Gastrocnemius medialis (tissue), 4 donors: ENCODE results near the gene DOC2B. TPM values are rescaled to one million over a fixed set of nuclear protein-coding genes. Genes with fewer than 3 reads are reported as not detected.

Experiments
- ATAC-seq, 2 donors: fragments of 150-250 bp; one replicate each; pipeline ENCODE4 v1.9.1; 2016
- DNase-seq, 2 donors: peaks; one replicate each; pipeline ENCODE4 v3.0.0-alpha.2; 2019
- H3K27ac ChIP-seq, 4 donors: fragments of 200-600 bp; sonication (generic); 1 replicate in 1 of 4; 2 replicates in 3 of 4; pipeline ENCODE4 v1.5.1; 2016 to 2018; ENCODE audit warnings: mild to moderate bottlenecking in 2 of 4, moderate library complexity in 1 of 4
- H3K27me3 ChIP-seq, 3 donors: fragments of 200-600 bp; sonication (generic) in 2 of 3; 1 replicate in 1 of 3; 2 replicates in 2 of 3; pipeline versions ENCODE4 v1.5.1 to v1.6.0; 2016 to 2019; ENCODE audit warnings: mild to moderate bottlenecking in 1 of 3, moderate library complexity in 1 of 3
- H3K36me3 ChIP-seq, 2 donors: fragments of 200-600 bp; sonication (generic) in 1 of 2; one replicate each; pipeline ENCODE4 v1.5.1; 2017 to 2018
- H3K4me1 ChIP-seq, 2 donors: fragments of 200-600 bp; sonication (generic) in 1 of 2; one replicate each; pipeline ENCODE4 v1.5.1; 2016 to 2017; ENCODE audit warnings: mild to moderate bottlenecking in 2 of 2
- H3K4me3 ChIP-seq, 4 donors: fragments of 200-600 bp; sonication (generic) in 3 of 4; 1 replicate in 1 of 4; 2 replicates in 3 of 4; pipeline ENCODE4 v1.5.1; 2016 to 2019; ENCODE audit warnings: mild to moderate bottlenecking in 2 of 4
- H3K9me3 ChIP-seq, 3 donors: fragments of 200-600 bp; sonication (generic) in 2 of 3; 1 replicate in 1 of 3; 2 replicates in 2 of 3; pipeline ENCODE4 v1.5.1; 2016 to 2019
- POLR2A ChIP-seq, 2 donors: fragments of 450-650 bp; IDR thresholded peaks; one replicate each; pipeline ENCODE4 v1.6.1; 2017; ENCODE audit warnings: antibody characterized with exemption in 2 of 2, mild to moderate bottlenecking in 2 of 2, moderate library complexity in 2 of 2
- in situ Hi-C, 4 donors: fragments of 200-750 bp; cut with MboI; loops; one replicate each; pipeline versions ENCODE4 v1.15.0 to v1.8.0; 2017; ENCODE audit warnings: low sequenced_read_pairs in 4 of 4
- intact Hi-C: fragments of 100-400 bp; cut with DNase I; formaldehyde crosslinking; loops from one replicate; pipeline ENCODE4 v1.15.1; 2023; ENCODE audit warnings: low total_unique reads
- total RNA-seq, 4 donors: library from RNA; depleted of rRNA; stranded (reverse); fragments of >200 nt; gene quantifications; one replicate each; pipeline versions ENCODE4 v1.1.0 to v1.2.3, GENCODE V29; 2016
- TF ChIP-seq, protein P1 (sequence below), 5 experiments: fragments of 450-650 bp in 3 of 5; fragments of 200-600 bp in 2 of 5; sonication (generic) in 2 of 5; IDR thresholded peaks in 4 of 5; conservative IDR thresholded peaks in 1 of 5; 1 replicate in 4 of 5; 2 replicates in 1 of 5; pipeline ENCODE4 v1.5.1; 2016 to 2019; ENCODE audit warnings: antibody characterized with exemption in 5 of 5, mild to moderate bottlenecking in 3 of 5, moderate library complexity in 3 of 5

The DOC2B gene
- total RNA-seq, 4 donors from 2014 or later, result 1.1 to 4.0 (median 3.8) TPM

DNA sequence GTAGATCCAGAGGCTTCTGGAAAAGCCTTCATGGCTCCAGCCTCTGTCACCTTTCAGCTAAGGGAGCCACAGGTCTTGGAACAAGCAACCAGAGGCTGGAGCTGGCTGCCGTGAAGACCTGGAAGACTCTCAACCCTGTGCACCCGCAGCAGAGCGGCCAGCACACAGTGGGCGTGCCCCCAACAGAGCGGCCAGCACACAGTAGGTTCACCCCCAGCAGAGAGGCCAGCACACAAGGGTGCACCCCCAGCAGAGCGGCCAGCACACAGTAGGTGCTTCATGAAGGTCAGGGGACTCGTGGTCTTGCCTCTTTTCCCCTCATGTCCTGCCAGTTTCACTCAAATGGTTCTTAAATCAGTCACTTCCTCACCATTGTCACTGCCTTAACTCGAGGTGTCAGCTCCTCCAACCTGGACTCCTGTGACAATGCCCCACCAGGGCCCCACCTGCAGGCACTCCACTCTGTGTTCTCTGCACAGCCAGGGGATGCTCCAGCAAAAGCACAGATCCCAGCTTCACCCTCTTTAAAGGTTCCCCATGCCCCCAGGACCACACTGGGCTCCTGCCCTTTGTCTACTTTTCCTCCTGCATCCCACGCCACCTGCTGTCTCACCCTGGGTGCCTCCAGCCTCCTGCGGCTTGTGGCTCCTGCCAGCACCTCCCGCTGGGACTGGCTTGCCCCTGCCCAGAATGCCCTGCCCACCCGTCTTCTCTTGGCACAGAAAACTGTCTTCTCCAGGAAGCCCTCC is 42.4 kb upstream of the DOC2B start:
- no peak overlapping the region for H3K4me3 ChIP-seq
- H3K9me3 ChIP-seq, result no peaks in the 10 kb centered on the region
- TF ChIP-seq POLR2A (IDR thresholded peaks at IDR 0.05), result no peak
- TF ChIP-seq, protein P1, sequence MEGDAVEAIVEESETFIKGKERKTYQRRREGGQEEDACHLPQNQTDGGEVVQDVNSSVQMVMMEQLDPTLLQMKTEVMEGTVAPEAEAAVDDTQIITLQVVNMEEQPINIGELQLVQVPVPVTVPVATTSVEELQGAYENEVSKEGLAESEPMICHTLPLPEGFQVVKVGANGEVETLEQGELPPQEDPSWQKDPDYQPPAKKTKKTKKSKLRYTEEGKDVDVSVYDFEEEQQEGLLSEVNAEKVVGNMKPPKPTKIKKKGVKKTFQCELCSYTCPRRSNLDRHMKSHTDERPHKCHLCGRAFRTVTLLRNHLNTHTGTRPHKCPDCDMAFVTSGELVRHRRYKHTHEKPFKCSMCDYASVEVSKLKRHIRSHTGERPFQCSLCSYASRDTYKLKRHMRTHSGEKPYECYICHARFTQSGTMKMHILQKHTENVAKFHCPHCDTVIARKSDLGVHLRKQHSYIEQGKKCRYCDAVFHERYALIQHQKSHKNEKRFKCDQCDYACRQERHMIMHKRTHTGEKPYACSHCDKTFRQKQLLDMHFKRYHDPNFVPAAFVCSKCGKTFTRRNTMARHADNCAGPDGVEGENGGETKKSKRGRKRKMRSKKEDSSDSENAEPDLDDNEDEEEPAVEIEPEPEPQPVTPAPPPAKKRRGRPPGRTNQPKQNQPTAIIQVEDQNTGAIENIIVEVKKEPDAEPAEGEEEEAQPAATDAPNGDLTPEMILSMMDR (IDR thresholded peaks at IDR 0.05 in 4 of 5, conservative IDR thresholded peaks at IDR 0.05 in 1 of 5), result no peak
- ATAC-seq (no peak), DNase-seq (no peak)
- H3K4me1 ChIP-seq, result no peaks in the 10 kb centered on the region
- H3K36me3 ChIP-seq, result no peaks in the 10 kb centered on the region
- in situ Hi-C loops, result no loop called here
- intact Hi-C loops, result no loop called here
- no peaks in the 10 kb centered on the region for H3K27me3 ChIP-seq
- no peak overlapping the region for H3K27ac ChIP-seq

DNA sequence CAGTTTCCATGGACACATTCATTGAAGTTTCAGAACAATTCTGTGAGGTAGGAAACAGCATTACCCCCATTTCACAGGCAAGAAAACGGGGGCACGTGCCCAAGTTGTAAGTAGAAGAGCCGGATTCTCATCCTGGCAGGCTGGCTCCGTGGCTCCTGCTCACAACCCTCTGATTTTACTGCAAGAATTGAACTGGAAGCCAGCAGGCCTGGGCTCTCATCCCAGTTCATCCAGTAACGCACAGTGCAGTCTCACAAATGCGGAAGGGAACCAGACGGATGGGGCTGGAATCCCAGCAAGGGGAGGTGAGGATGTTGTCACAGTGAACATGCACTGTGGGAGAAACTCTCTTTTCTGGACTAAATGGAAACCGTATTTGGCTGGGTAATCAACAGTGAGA is 40.7 kb upstream of the DOC2B start:
- no peaks in the 10 kb centered on the region for H3K4me1 ChIP-seq
- TF ChIP-seq, protein P1 (IDR thresholded peaks at IDR 0.05 in 4 of 5, conservative IDR thresholded peaks at IDR 0.05 in 1 of 5), result no peak
- no peak for TF ChIP-seq POLR2A (IDR thresholded peaks at IDR 0.05)
- DNase-seq (no peak), ATAC-seq (no peak)
- H3K27me3 ChIP-seq, result no peaks in the 10 kb centered on the region
- H3K9me3 ChIP-seq, result no peaks in the 10 kb centered on the region
- intact Hi-C loops, result no loop called here
- H3K4me3 ChIP-seq, result no peak overlapping the region
- no peaks in the 10 kb centered on the region for H3K36me3 ChIP-seq
- H3K27ac ChIP-seq, result no peak overlapping the region
- in situ Hi-C loops, result no loop called here

DNA sequence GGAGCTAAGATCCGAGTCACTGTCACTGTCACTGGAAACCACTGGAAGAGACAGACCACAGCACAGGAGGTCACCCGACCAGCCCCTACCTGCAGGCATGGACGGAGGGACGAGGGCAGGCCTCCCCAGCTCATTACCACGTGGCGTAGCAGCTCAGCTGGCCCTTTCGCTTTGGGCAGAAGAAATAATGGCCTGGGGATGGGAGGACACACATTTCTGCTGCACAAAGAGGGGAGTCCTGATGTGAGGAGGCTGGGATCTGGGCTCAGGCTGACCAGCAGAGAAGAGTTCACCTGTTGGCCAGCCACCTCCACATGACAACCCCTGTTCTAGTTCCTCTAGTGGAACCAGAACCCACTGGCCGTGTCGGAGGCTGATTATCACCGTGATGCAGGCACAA is 38.2 kb upstream of the DOC2B start:
- intact Hi-C loops, result no loop called here
- Histone ChIP-seq H3K27me3 (no peaks in the 10 kb centered on the region), H3K4me3 (no peak overlapping the region), H3K27ac (no peak overlapping the region), H3K36me3 (no peaks in the 10 kb centered on the region), H3K4me1 (no peaks in the 10 kb centered on the region), H3K9me3 (no peaks in the 10 kb centered on the region)
- DNase-seq (no peak), ATAC-seq (no peak)
- TF ChIP-seq, protein P1 (IDR thresholded peaks at IDR 0.05 in 4 of 5, conservative IDR thresholded peaks at IDR 0.05 in 1 of 5), result no peak
- no peak for TF ChIP-seq POLR2A (IDR thresholded peaks at IDR 0.05)
- in situ Hi-C loops, result no loop called here

DNA sequence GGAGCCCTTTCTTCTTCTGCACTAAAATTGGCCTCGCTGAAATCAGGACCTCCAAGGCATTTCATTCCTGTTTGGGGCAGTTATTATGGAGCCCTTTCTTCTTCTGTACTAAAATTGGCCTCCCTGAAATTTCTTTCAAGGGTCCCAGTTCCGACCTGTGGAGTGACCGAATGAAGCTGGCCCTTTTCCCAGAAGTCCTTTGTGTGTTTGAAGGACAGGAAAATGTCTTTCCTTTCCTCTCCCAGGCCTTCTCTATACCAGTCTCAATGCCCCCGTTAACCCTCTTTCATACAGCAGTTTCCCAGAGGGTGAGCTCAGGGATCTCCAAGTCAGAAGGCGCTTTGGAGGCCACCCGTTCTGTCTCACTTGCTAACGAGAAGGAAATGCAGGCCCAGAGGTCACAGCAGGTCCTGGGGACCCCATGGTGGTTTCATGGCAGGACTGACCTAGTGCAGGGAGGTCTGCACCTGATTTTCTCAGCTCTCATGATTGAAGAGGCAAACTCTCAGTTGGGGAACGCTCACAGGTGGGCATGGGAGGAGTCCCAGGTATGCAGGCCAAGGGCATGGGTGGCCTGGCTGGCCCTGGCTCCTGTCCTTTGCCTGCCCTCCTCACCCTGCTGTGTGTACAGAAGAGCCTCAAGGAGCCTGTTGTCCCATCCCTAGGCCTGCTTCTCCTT is 37.1 kb upstream of the DOC2B start:
- ATAC-seq, result no peak
- intact Hi-C loops, result no loop called here
- DNase-seq, result no peak

More for the DNA sequence above, 37.1 kb upstream of the DOC2B start:
- no peaks in the 10 kb centered on the region for H3K36me3 ChIP-seq
- no peaks in the 10 kb centered on the region for H3K4me1 ChIP-seq
- no peaks in the 10 kb centered on the region for H3K27me3 ChIP-seq
- H3K9me3 ChIP-seq, result no peaks in the 10 kb centered on the region
- in situ Hi-C loops, result no loop called here
- H3K4me3 ChIP-seq, result no peak overlapping the region
- TF ChIP-seq POLR2A (IDR thresholded peaks at IDR 0.05), result no peak
- TF ChIP-seq, protein P1 (IDR thresholded peaks at IDR 0.05 in 4 of 5, conservative IDR thresholded peaks at IDR 0.05 in 1 of 5), result no peak
- H3K27ac ChIP-seq, result no peak overlapping the region
